A673 (cell line): ENCODE results near the gene ZNF816.

Source experiments
- CTCF ChIP-seq: fragments of 300-800, 200-600 bp; sonication (generic); conservative IDR thresholded peaks from 2 replicates; pipeline ENCODE4 v1.5.1; 2017; ENCODE audit warnings: low read depth, mild to moderate bottlenecking, antibody characterized with exemption, low read length, moderate library complexity, mixed read lengths
- EZH2 ChIP-seq: fragments of 200-600 bp; sonication (generic); IDR thresholded peaks from 2 replicates; pipeline ENCODE4 v1.6.1; 2017; ENCODE audit warnings: borderline replicate concordance, low read depth, mild to moderate bottlenecking, mixed read lengths, antibody characterized with exemption, low read length; ENCODE audit not compliant: poor library complexity, severe bottlenecking

GRCh38 chr19:53004242-53004641, 41.6 kb upstream of the ZNF816 start:
- TF ChIP-seq CTCF = no peak
- TF ChIP-seq EZH2 = no peak
